HG03175 (cell line): Measurements from ENCODE around the gene KRTAP10-7.
"Not testable (repeated sequence)": the region's sequence is repeated elsewhere in the genome, so short reads cannot be mapped to it uniquely, and the experiment has no call there.

Experiments used
- ATAC-seq: cut with Tn5 transposase; IDR thresholded peaks from one replicate; pipeline ENCODE4 v1.9.1; 2021; ENCODE audit warnings: mild to moderate bottlenecking, moderate library complexity; ENCODE audit not compliant: unreplicated experiment

Gene KRTAP10-7

DNA sequence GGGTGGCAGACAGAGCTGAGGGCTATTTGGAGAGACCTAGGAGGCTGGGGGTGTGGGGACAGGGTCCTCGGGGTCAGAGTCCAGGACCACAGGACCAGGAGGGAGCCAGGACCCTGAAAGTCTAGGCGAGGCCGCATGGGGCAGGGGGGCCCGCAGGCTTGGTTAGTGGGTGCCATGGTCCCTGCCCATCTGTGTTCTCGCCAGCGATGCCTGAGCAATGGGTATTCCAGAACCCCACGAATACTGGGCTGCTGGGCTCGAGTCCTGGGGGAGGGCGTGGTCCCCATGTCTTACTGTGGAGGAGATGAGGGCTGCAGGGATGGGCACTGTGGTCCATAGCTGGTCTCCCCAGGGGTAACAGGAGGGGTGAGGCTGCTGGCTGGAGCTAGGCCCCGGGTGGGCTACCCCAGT lies 10.1 kb upstream of the KRTAP10-7 start:
- ATAC-seq: no peak

DNA sequence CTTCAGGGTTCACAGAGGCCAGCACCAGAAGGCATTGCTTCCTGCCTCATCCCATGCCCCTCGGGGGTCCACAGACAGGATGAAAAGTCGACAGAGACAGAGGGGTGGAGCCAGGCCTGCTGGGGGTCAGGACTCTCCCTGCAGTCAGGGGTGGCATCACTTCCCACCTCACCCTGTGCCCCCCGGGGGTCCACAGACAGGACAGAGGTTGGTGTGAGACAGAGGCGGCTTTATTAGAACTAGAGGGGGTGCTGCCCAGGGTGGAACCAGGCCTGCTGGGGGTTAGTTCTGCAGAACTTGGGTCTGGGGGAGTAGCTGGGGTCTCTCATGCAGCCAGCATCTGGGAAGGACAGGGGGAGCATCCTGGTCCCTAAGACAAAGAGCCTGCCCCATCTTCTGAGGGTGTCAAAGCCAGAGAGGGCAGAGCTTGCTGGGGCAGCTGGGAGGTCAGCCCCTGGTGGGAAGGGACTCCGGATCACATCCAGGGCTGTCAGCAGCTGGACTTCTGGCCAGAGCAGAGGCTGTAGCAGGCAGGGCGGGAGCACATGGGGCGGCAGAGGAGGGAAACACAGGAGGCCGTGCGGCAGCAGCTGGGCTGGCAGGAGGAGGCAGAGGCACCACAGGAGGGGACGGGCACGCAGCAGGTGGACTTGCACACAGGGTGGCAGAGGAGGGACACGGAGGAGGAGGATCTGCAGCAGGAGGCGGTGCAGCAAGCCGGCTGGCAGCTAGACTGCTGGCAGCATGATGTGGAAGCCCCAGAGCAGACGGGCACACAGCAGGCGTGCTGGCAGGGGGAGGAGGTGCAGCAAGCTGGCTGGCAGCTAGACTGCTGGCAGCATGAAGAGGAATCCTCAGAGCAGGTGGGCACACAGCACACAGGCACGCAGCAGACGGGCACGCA lies 9.2 kb upstream of the KRTAP10-7 start:
- ATAC-seq: not testable (repeated sequence)

DNA sequence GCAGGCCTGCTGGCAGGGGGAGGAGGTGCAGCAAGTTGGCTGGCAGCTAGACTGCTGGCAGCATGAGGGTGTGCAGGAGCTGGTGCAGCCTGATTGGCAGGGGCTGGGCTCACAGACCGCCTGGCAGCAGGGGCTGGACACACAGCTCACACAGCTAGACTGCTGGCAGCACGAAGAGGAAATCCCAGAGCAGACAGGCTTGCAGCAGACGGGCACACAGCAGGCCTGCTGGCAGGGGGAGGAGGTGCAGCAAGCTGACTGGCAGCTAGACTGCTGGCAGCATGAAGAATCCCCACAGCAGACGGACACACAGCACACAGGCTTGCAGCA lies 8.6 kb upstream of the KRTAP10-7 start:
- not testable (repeated sequence) for ATAC-seq

DNA sequence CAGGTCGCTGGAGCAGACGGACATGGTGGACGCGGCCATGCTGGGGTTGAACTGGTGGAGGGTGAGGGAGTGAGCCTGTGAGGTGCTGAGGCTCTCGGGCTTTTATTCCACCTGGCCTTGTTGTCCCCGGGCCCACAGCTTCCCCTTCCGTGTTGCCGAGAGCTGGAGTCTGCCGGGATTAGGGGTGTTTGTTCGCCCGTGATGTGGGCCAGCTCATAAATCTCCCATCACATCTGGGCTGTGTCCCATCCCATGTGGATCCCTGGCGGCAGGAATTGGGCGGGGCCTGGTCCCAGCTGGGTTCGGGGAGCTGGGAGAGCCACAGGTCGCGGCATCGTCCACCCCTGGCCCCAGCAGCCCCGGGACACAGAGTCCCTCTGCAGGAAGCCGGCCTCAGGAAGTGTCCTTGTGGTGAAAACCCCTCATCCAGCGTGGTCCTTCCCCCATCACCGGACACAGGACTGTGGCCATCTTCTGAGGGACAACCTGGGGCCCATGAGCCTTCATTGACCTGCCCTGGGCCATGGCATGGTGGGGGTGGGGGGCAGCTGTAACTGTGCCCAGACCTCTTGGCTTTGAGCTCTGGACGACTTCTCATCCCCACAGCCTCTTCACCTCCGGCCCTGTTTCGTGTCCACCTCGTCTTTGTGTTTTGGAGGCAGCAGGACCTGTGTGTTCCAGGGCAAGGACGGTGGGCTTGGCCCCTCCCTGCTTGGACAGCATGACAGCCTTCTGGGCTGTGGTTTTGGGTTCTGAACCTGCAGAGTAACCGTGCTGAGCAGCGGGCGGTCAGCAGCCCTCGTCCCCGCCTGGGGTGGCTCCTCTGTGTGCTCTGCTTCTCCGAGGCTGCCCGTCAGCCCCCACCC lies 7.7 kb upstream of the KRTAP10-7 start, which contains the start of gene KRTAP10-6:
KRTAP10-6 (minus strand) TSS at position 60 of the 866 bp plus-strand sequence; CDS start at position 39, 21 bp downstream.
- no peak for ATAC-seq

DNA sequence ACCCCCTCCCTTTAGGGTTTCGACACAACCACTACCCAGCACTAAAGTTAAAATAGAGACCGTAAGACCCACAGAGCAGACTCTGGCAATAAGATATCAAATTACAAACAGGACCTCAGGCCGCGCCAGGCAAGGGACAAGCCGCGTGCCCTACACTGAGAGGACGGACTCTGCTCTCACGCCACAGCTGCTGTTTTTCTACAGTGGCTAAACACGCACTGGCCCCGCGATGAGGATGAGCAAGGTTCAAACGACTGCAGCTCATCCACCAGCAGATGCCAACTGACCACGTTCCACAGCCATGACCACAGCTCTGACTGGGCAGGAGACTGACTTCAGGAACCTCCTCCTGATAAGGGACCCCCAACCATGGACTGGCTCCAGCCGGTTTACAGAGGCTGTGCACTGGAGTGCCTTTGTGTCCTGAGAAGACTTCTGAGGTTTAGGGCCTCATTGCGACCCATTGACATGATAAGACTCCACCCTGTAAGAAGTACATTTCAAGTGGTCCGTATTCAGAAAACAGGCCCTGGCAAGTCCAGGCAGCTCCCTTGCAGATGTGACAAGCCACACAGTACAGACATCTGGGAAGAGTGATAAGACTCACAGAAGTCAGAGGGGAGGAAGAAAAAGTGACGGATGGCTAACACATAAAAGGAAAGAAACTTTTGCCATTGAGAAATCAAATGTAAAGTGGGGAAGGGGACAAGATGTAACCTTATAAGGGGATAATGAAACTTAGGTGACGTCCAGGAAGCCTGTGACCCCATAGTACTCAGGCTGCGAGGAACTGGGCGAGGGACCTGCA lies 6.6 kb upstream of the KRTAP10-7 start:
- no peak for ATAC-seq

DNA sequence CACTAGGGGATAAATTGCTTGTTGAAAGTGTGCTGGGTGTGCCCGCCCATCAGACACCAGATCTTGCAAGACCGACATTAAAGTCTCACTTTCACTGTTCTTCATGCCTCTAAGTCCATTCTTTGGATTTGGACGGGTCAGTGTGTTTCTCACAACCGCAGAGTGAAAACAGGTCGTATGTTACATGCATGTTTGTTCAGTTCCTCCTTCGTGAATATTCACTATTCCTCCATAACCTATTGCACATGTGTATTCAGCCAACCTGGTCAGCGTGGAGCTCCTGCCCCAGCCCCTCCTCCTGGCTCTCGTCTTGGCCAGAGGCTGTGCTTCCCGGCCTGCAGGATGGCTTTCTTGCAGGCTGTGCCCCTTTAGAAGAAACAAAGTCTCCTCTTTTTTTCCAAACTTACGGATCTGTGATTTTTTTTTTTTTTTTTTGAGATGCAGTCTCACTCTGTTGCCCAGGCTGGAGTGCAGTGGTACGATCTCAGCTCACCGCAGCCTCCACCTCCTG lies 5.9 kb upstream of the KRTAP10-7 start:
- no peak for ATAC-seq

DNA sequence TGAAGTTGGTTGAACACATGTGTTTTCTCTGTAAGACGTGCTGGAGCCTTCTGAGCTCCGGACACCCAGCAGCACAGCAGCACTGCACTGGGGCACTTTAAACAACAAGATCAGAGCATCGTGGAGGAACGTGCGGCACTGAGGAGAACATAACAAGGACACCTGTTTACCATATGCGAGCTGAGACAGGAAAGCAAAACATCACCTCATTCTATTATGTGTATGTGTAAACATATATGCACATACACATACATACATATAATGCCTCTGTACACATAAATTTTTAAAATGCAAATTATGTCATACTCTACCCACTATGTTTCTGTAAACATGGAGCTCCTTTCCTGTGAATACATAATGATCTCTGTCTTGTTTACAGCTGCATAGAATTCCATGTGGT lies 4.9 kb upstream of the KRTAP10-7 start:
- ATAC-seq: no peak

DNA sequence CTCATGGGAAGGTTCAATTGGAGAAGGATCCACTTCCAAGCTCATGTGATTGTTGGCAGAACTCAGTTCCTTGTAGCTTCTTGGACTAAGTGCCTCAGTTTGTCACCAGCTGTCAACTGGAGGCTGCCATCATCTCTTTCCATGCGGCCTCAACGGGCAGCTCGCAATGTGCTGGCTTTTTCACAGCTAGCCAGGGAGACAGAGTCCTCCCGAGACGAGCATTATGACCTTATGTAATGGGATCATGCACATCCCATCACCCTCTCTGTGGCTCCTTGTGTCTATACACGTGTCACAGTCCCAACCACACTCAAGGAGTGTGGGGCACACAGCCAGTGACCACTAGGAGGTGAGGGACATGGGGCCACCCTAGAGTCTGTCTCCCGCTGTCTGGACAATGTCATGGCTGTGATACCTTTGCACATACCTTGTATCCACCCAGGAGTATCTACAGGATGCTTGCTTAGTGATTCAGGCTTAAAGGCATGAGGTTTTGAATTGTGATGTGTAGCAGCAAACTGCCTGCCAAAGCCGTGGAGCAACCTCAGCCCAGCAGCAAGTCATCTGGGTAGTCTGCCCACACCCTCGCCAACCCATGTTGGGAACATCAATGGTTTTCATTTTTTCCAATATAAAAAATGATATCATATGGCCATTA lies 4.2 kb upstream of the KRTAP10-7 start:
- ATAC-seq: no peak

DNA sequence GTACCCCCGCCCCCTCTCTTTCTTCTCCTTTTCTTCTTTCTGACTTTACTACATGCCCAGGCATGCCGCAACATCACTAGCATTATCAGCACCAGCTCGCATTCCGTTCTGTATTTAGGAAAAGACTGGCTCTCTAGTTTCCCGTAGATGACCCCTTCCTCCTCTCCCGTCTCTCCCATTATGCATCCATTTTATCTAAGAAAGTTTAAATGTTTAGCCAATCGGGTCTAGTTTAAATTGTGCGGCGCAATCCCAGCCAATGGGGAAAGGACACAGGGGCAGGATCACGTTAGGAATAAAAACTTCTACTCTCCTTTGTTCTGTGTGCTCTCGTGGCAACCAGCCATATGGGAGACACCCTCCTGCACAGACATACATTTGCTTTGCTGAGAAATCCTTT lies 2.3 kb upstream of the KRTAP10-7 start:
- no peak for ATAC-seq

DNA sequence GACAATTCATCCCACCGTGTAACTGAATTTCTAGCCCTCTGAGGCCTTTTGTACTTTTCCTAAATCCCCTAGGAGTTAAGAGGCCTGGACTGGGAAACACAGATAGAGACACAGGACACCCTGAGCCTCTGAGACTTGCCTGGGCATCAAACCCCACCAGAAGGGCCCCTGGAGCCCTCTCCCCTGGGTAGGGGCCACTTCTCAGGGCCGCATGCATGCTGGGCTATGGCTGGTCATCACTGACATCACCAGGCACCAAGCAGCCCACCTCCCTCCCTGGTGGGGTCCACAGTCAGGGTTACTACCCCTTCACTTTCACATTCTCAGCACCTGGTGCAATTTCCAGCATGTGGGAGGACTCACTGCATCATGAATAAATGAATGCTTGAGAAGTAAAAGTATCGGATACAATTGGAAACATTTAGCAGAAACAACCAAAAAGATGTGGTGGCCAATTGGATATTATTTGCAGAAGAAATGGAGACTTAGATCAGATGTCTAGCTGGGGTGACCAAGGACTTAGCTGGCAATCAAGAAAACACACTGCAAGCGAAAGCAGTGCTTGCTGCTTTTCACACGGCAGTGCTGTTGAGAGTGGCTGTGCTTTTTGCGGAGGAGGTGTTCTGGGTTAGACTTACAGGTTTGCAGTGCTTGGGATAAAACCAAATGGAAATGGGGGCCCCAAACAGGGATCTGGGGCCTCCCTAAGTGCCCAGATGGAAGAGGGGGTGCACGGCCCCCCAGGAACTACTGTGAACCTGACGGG lies 950 bp upstream of the KRTAP10-7 start:
- no peak for ATAC-seq

DNA sequence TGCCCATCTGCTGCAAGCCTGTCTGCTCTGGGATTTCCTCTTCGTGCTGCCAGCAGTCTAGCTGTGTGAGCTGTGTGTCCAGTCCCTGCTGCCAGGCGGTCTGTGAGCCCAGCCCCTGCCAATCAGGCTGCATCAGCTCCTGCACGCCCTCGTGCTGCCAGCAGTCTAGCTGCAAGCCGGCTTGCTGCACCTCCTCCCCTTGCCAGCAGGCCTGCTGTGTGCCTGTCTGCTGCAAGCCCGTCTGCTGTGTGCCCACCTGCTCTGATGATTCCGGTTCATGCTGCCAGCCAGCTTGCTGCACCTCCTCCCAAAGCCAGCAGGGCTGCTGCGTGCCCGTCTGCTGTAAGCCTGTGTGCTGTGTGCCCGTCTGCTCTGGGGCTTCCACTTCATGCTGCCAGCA lies 694 bp downstream of the KRTAP10-7 start:
- ATAC-seq: not testable (repeated sequence)

DNA sequence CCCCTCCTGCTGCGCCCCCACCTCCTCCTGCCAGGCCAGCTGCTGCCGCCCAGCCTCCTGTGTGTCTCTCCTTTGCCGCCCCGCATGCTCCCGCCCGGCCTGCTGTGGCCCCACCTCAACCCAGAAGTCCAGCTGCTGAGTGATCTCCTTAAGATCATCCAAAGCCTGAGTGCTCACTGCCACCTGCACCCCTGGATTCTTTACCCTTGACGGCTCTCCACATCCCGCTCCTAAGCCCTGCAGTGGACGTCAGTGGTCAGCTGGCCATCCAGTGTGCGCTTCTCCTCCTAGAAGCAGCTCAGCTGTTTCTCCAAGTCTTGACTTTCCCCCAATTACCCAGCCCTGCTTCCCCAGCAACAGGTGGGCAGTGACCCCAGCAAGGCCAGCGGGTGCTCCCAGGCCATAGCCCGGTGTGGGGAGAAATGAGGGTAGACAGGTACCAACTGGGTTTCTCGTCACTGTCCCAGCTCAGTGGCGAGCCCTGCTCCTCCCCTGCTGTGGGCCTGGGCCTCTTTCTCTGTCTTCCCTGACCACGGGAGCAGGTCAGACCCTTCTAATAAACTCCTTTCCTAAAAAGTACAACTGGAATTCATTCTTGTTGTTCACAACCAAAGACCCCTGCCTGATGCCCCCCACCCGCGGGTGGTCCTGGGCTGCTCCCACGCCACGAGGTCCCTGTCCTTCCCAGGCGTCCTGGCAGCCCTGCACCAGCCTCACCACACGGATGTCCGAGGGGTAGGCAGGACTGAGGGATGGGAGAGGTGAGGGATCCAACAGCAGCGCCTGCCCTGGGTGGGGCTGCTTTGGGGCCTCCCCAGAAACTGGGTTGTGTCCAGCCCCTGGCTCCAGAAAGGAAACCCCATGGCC lies 1.4 kb downstream of the KRTAP10-7 start:
- ATAC-seq: no peak

DNA sequence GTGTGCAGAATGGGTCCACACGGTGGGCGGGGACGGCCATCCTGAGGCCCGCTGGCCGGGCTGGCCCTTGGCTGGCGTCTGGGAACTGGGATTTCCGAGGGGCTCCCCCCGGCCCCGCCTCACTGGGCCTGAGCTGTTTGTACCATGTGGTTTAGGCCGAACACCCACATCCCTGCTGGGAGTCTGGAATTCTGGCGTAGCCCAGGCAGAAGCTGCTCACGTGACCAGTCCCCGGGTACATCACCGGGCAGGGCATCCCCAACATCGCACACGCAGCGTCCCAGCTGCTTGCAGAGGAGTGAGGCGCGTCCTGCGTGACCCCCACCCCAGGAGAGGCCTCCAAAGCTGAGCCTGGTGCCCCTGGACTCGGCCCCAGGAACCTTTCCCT lies 2.1 kb downstream of the KRTAP10-7 start:
- ATAC-seq: no peak

DNA sequence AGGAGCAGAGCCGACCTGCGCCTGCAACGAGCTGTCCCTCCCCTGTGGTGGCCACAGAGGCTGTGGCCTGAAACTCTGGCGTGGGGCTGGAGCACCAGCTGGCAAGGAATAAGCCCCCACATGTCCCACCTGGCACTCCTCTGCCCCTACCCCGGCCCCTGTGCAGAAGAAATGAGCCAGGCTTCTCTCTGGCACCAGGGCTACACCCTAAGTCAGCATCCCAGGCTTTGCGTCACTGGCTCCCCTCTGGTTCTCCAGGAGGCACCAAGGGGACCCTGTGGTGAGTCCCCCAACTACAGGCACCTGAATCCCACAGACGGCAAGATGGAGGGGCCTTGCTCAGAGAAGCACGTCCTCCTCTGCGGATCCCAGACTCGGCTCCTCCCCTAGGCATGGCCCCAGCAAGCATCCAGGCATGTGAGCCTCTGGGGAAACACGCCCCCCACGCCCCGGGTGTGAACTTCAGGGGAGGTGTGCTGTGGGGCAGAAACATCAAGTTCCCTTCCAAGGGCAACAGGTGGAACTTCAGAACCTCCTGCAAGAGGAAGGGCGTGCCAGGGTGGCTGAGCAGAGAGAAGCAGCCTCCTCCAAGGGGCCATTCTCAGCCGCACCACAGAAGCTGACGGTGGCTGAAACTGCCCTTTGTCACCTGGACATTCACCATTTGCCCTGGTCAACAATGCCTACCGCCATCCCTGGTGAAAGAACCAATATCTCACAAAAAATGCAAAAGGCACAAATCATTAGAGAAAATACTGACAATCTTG lies 2.9 kb downstream of the KRTAP10-7 start:
- no peak for ATAC-seq

DNA sequence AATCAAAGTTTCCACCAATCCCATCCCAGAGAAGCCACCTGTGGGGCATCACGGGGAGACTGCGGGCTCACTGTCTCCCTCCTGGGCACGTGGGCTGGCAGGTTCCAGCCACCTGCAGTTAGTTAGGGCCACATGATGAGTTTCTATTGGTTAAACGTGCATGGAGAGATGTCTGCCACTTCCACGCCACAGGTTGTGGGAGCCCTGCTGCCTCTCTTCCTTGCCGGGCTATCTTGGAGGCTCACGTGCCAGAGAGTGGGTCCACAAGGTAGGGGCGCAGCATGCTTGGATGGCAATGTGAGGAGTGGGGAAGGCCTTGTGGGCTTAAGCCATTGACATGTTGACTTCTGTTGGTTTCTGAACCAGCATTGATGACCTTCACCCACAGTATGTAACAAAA lies 3.5 kb downstream of the KRTAP10-7 start:
- no peak for ATAC-seq

DNA sequence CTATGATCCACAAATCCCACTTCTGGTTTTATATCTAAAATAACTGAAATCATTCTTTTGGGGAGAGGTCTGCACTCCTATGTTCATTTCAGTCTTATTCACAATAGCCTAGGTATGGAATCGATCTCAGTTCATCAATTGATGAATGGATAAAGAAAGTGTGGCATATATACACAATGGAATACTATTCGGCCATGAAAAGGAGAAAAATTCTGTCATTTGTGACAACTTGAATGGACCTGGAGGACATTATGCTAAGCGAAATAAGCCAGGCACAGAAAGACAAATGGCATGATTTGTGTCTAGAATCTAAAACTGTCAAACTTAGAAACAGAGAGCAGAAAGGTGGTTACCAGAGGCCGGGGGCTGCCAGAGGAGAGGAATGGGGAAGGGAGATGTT lies 6.1 kb downstream of the KRTAP10-7 start:
- ATAC-seq: no peak

DNA sequence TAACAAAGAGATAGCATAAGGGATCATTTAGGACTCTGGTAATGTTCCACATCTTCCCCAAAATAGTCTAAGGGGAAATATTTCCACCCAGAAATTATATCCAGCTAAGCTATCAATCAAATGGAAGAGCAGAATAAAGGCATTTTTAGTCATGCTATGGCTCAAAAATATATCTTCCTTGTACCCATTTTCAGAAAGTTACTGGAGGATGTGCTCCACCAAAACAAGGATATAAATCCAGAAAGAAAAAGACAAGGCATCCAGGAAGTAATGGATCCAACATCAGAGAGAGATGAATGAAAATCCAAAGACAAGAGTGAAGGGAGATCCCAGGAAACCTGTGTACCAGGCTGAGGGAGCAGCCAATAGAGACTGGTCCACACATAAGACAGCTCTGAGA lies 8.8 kb downstream of the KRTAP10-7 start:
- no peak for ATAC-seq
